GM18505 (cell line): ENCODE measurements around the gene WWTR1.
A peak's percentile ranks its signal among the peaks of the same experiment; 100 is the strongest.

Experiments
- ATAC-seq: cut with Tn5 transposase; IDR thresholded peaks from one replicate; pipeline ENCODE4 v1.9.1; 2021; ENCODE audit not compliant: unreplicated experiment
- POLR2A ChIP-seq: IDR thresholded peaks from 4 replicates; pipeline ENCODE4 v1.6.1; 2011; ENCODE audit warnings: borderline replicate concordance; ENCODE audit not compliant: insufficient read depth, insufficient read length; ENCODE audit errors: extremely low read depth

Gene WWTR1

GRCh38 chr3:149667576-149667975, 9.8 kb upstream of the WWTR1 start:
- TF ChIP-seq POLR2A: no peak
- no peak for ATAC-seq

GRCh38 chr3:149663966-149664365, 6.1 kb upstream of the WWTR1 start:
- TF ChIP-seq POLR2A: no peak
- ATAC-seq: no peak

GRCh38 chr3:149662240-149662887, 4.5 kb upstream of the WWTR1 start:
- no peak for TF ChIP-seq POLR2A
- no peak for ATAC-seq

- no peak for ATAC-seq
- TF ChIP-seq POLR2A: no peak
Observed at GRCh38 chr3:149660462-149660861, 2.6 kb upstream of the WWTR1 start.

GRCh38 chr3:149658744-149659497, 1.1 kb upstream of the WWTR1 start:
- no peak for TF ChIP-seq POLR2A
- peak; percentile 3 for ATAC-seq

GRCh38 chr3:149657321-149657925, 402 bp downstream of the WWTR1 start:
- peak; percentile 26 for ATAC-seq
- no peak for TF ChIP-seq POLR2A

- no peak for TF ChIP-seq POLR2A
- no peak for ATAC-seq
Observed at GRCh38 chr3:149655826-149656574, 1.8 kb downstream of the WWTR1 start.

GRCh38 chr3:149654188-149654601, 3.6 kb downstream of the WWTR1 start:
- TF ChIP-seq POLR2A: no peak
- no peak for ATAC-seq

GRCh38 chr3:149653564-149653963, 4.3 kb downstream of the WWTR1 start:
- no peak for TF ChIP-seq POLR2A
- ATAC-seq: no peak

GRCh38 chr3:149653136-149653535, 4.7 kb downstream of the WWTR1 start:
- no peak for TF ChIP-seq POLR2A
- no peak for ATAC-seq

GRCh38 chr3:149650828-149651227, 7.0 kb downstream of the WWTR1 start:
- ATAC-seq: no peak
- TF ChIP-seq POLR2A: no peak

GRCh38 chr3:149648525-149648924, 9.3 kb downstream of the WWTR1 start:
- no peak for TF ChIP-seq POLR2A
- ATAC-seq: no peak

- ATAC-seq: no peak
- no peak for TF ChIP-seq POLR2A
Observed at GRCh38 chr3:149647812-149648211, 10.0 kb downstream of the WWTR1 start.
